Measurements from ENCODE around the gene TNS3. TPM values are rescaled to one million over a fixed set of nuclear protein-coding genes. Genes with fewer than 3 reads are reported as not detected.

Gene TNS3
- total RNA-seq, 1 donor from 2014 or later: 89.8 TPM

DNA sequence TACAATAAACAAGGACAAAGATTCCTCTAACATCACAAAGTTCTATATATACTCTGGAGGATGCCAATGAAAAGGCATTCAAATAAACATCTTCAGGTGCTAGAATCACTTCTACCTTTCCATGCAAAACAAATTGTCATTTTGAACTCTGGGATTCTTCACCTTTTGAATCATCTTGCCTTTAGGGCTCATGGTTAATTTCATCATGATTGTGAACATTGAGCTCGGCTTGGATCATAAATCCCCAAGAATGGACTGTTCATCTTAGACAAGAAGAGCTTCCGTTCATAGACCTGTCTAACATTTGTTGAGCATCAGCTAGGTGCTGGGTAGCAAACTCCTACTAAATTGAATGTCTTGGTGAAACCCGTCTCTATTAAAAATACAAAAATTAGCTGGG lies 212.2 kb downstream of the TNS3 start:
- H3K4me1 ChIP-seq: no peaks in the 10 kb centered on the region
- no peak overlapping the region for H3K27ac ChIP-seq
- H3K4me3 ChIP-seq: no peak overlapping the region
- intact Hi-C loops (cut with DNase I): no loop called here
- H3K9me3 ChIP-seq: no peaks in the 10 kb centered on the region
- no peaks in the 10 kb centered on the region for H3K27me3 ChIP-seq
- TF ChIP-seq CTCF (IDR thresholded peaks at IDR 0.05): no peak
- H3K36me3 ChIP-seq: peaks cover 0 to 17% of the 10 kb centered on the region in 2 donors
- DNase-seq (ENCODE audit: low spot score in 2 of 2): no peak

DNA sequence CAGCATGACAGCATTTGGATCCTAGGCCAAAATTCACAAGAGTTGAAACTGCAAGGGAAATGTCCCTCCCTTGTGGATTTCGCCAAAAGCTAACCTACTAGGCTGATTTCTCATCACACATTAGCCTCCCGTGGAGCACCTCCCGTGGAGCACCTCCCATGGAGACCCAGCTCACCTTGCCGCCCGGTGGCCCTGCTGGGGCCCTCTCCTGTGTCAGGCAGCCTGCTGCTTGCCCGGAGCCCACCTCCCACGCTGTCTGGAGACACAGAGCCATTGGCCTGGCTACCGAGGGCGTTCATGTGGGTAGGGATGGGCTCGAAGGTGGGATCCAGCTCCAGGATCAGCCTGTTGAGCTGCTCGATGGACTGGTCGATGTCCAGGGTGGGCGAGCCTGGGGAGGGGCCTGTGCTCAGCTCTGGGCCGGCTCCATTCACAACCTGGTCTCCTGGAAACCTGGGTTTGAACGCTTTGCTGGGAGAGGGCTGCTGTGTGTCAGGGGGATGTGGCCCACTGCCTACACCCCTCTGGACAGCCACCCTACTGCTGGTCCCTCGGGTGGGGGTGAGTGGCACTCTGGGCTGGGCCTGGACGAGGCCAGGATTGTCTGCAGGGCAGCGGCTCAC lies 213.6 kb downstream of the TNS3 start:
- intact Hi-C loops (cut with DNase I): no loop called here
- H3K27ac ChIP-seq: no peak overlapping the region
- no peak for TF ChIP-seq CTCF (IDR thresholded peaks at IDR 0.05)
- DNase-seq (ENCODE audit: low spot score in 2 of 2): no peak
- H3K4me1 ChIP-seq: no peaks in the 10 kb centered on the region
- H3K4me3 ChIP-seq: no peak overlapping the region
- no peaks in the 10 kb centered on the region for H3K9me3 ChIP-seq
- H3K27me3 ChIP-seq: no peaks in the 10 kb centered on the region
- H3K36me3 ChIP-seq: peaks cover 0 to 17% of the 10 kb centered on the region in 2 donors

DNA sequence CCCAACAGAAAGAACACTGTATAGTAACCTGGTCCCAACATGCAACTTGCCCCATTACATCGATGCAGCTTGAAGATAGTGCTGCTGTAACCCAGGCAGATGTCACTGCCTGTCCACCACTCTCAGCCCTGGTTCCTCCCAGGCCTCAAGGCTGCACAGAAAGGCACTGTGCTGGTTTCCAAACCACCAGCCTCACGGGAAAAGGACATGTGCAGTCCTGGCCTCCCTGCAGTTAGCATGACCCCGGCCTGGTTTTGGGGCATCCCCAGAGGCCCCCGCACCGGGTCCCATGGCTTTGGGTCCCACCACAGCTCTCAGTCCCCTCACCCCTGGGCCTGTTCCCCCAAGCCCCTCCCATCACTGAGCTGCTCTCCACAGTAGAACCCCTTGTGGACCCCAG lies 214.5 kb downstream of the TNS3 start:
- Histone ChIP-seq H3K27ac (no peak overlapping the region), H3K36me3 (peaks cover 0 to 17% of the 10 kb centered on the region in 2 donors), H3K27me3 (no peaks in the 10 kb centered on the region), H3K4me1 (no peaks in the 10 kb centered on the region), H3K9me3 (no peaks in the 10 kb centered on the region), H3K4me3 (no peak overlapping the region)
- intact Hi-C loops (cut with DNase I): no loop called here
- no peak for DNase-seq (ENCODE audit: low spot score in 2 of 2)
- no peak for TF ChIP-seq CTCF (IDR thresholded peaks at IDR 0.05)

- no peak overlapping the region for H3K4me3 ChIP-seq
- intact Hi-C loops (cut with DNase I): no loop called here
- TF ChIP-seq CTCF (IDR thresholded peaks at IDR 0.05): no peak
- no peak overlapping the region for H3K27ac ChIP-seq
- H3K9me3 ChIP-seq: no peaks in the 10 kb centered on the region
- H3K4me1 ChIP-seq: no peaks in the 10 kb centered on the region
- no peaks in the 10 kb centered on the region for H3K27me3 ChIP-seq
- peaks cover 0 to 17% of the 10 kb centered on the region in 2 donors for H3K36me3 ChIP-seq
- DNase-seq (ENCODE audit: low spot score in 2 of 2): no peak
Measured at GRCh38 chr7:47366960-47367359, 215.0 kb downstream of the TNS3 start.

- no peak overlapping the region for H3K4me3 ChIP-seq
- peaks cover 0 to 17% of the 10 kb centered on the region in 2 donors for H3K36me3 ChIP-seq
- H3K27me3 ChIP-seq: no peaks in the 10 kb centered on the region
- TF ChIP-seq CTCF (IDR thresholded peaks at IDR 0.05): no peak
- no peaks in the 10 kb centered on the region for H3K9me3 ChIP-seq
- DNase-seq (ENCODE audit: low spot score in 2 of 2): no peak
- intact Hi-C loops (cut with DNase I): no loop called here
- H3K27ac ChIP-seq: no peak overlapping the region
- H3K4me1 ChIP-seq: no peaks in the 10 kb centered on the region
Measured at GRCh38 chr7:47366211-47366610, 215.7 kb downstream of the TNS3 start.

- H3K27me3 ChIP-seq: no peaks in the 10 kb centered on the region
- no peaks in the 10 kb centered on the region for H3K4me1 ChIP-seq
- H3K4me3 ChIP-seq: no peak overlapping the region
- peaks cover 0 to 3% of the 10 kb centered on the region in 2 donors for H3K36me3 ChIP-seq
- no peaks in the 10 kb centered on the region for H3K9me3 ChIP-seq
- TF ChIP-seq CTCF (IDR thresholded peaks at IDR 0.05): no peak
- no peak for DNase-seq (ENCODE audit: low spot score in 2 of 2)
- intact Hi-C loops (cut with DNase I): no loop called here
- no peak overlapping the region for H3K27ac ChIP-seq
Measured at GRCh38 chr7:47362984-47363383, 218.9 kb downstream of the TNS3 start.

Measured in ascending aorta (tissue), 2 donors.